Loucy (cell line): ENCODE results near the gene RPS6KA2.

Experiments
- H2AFZ ChIP-seq: fragments of 200-600 bp; sonication (generic); 2 replicates; pipeline ENCODE4 v1.6.0; 2016; ENCODE audit warnings: antibody characterized with exemption, mild to moderate bottlenecking, low read length, moderate library complexity
- H3F3A ChIP-seq: fragments of 200-600 bp; 2 replicates; pipeline ENCODE4 v1.6.0; 2016; ENCODE audit warnings: antibody characterized with exemption, low read depth, mild to moderate bottlenecking
- H3K27me3 ChIP-seq: fragments of 200-600 bp; sonication (generic); 2 replicates; pipeline ENCODE4 v1.6.1; 2014; ENCODE audit warnings: low read length, mild to moderate bottlenecking; ENCODE audit not compliant: insufficient read depth, poor library complexity, severe bottlenecking
- H3K36me3 ChIP-seq: fragments of 200-600 bp; sonication (generic); 2 replicates; pipeline ENCODE4 v1.6.1; 2016; ENCODE audit warnings: low read length; ENCODE audit not compliant: insufficient read depth
- H3K4me1 ChIP-seq: fragments of 200-600 bp; sonication (generic); 2 replicates; pipeline ENCODE4 v1.5.1; 2014; ENCODE audit warnings: low read length, mild to moderate bottlenecking; ENCODE audit not compliant: insufficient read depth, poor library complexity, severe bottlenecking
- H3K4me2 ChIP-seq: fragments of 200-600 bp; sonication (generic); 2 replicates; pipeline ENCODE4 v1.6.0; 2014; ENCODE audit warnings: antibody characterized with exemption, low read length, low read depth, mild to moderate bottlenecking; ENCODE audit not compliant: poor library complexity, severe bottlenecking
- H3K4me3 ChIP-seq: fragments of 200-600 bp; sonication (generic); 2 replicates; pipeline ENCODE4 v1.5.1; 2014; ENCODE audit warnings: low read length, mild to moderate bottlenecking, mixed read lengths; ENCODE audit not compliant: poor library complexity, severe bottlenecking
- H3K79me2 ChIP-seq: fragments of 200-600 bp; sonication (generic); 2 replicates; pipeline ENCODE4 v1.6.1; 2014; ENCODE audit warnings: low read length; ENCODE audit not compliant: insufficient read depth
- H3K9ac ChIP-seq: fragments of 200-600 bp; sonication (generic); 2 replicates; pipeline ENCODE4 v1.6.0; 2014; ENCODE audit warnings: mild to moderate bottlenecking, low read depth, low read length, moderate library complexity; ENCODE audit not compliant: poor library complexity, severe bottlenecking
- H3K9me2 ChIP-seq: fragments of 200-600 bp; sonication (generic); replicated peaks from 2 replicates; pipeline ENCODE4 v1.6.1; 2016; ENCODE audit warnings: low read depth, low read length, mixed read lengths
- H3K9me3 ChIP-seq: fragments of 200-600 bp; sonication (generic); 2 replicates; pipeline ENCODE4 v1.6.1; 2014; ENCODE audit warnings: mild to moderate bottlenecking, antibody characterized with exemption, low read length, low read depth; ENCODE audit not compliant: insufficient read depth
- H4K20me1 ChIP-seq: fragments of 200-600 bp; sonication (generic); 2 replicates; pipeline ENCODE4 v1.6.0; 2014; ENCODE audit warnings: antibody characterized with exemption, low read length, mild to moderate bottlenecking; ENCODE audit not compliant: insufficient read depth, poor library complexity, severe bottlenecking
- EZH2phosphoT487 ChIP-seq: fragments of 200-600 bp; IDR thresholded peaks from 2 replicates; pipeline ENCODE4 v1.6.1; 2018; ENCODE audit warnings: antibody characterized with exemption, mild to moderate bottlenecking, moderate library complexity, borderline replicate concordance
- TF ChIP-seq, protein P1 (sequence below): fragments of 200-600 bp; sonication (generic); conservative IDR thresholded peaks from 2 replicates; pipeline ENCODE4 v1.5.1; 2014; ENCODE audit warnings: mild to moderate bottlenecking, antibody characterized with exemption, low read length

The RPS6KA2 gene

DNA sequence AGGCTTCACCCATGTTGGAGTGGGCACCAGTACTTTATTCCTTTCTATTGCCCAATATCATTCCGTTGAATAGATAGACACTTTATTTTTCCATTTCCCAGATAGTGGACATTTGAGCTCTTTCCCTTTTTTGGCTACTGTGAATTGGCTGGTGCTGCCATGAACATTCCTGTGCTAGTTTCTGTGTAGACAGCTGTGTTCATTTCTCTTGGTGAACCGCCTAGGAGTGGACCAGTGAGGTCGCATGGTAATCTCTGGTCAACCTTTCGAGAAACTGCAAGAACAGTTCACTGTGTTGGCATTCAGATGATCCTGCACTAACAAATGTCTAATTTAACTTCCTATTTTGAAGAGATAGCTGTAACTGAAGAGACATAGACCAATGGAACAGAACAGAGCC lies 99.2 kb downstream of the RPS6KA2 start:
- no peak overlapping the region for H3K4me3 ChIP-seq
- H3K27me3 ChIP-seq, result no peaks in the 10 kb centered on the region
- no peaks in the 10 kb centered on the region for H4K20me1 ChIP-seq
- peaks cover 2% of the 10 kb centered on the region; the same call in 1 of the 2 replicates for H3K9me3 ChIP-seq
- H3K36me3 ChIP-seq, result no peaks in the 10 kb centered on the region
- no peak overlapping the region for H2AFZ ChIP-seq
- no peak overlapping the region for H3K9ac ChIP-seq
- H3F3A ChIP-seq, result no peaks in the 10 kb centered on the region
- no peak overlapping the region for H3K4me2 ChIP-seq
- H3K9me2 ChIP-seq, result no peaks in the 10 kb centered on the region
- no peaks in the 10 kb centered on the region for H3K79me2 ChIP-seq
- TF ChIP-seq EZH2phosphoT487, result no peak
- TF ChIP-seq, protein P1, sequence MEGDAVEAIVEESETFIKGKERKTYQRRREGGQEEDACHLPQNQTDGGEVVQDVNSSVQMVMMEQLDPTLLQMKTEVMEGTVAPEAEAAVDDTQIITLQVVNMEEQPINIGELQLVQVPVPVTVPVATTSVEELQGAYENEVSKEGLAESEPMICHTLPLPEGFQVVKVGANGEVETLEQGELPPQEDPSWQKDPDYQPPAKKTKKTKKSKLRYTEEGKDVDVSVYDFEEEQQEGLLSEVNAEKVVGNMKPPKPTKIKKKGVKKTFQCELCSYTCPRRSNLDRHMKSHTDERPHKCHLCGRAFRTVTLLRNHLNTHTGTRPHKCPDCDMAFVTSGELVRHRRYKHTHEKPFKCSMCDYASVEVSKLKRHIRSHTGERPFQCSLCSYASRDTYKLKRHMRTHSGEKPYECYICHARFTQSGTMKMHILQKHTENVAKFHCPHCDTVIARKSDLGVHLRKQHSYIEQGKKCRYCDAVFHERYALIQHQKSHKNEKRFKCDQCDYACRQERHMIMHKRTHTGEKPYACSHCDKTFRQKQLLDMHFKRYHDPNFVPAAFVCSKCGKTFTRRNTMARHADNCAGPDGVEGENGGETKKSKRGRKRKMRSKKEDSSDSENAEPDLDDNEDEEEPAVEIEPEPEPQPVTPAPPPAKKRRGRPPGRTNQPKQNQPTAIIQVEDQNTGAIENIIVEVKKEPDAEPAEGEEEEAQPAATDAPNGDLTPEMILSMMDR, result no peak
- peaks cover 4% of the 10 kb centered on the region for H3K4me1 ChIP-seq

DNA sequence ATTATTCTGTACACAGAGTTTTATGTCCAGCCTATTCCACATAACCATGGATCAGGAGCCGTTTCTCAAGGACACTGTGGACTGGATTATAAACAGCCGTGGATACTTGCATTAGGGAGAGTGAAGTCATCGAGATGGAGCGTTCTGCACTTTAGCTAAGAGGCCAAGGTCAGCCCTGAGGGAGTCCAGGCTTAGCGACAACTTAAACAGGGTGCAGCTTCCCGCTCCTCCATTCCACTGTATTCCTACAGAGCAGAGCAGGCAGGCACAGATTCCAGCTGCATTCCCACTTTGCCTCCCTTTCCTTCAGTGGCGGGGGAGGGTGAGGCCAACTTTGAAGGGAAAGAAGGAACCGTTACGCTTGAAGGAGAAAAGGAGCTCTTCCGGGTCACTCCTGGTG lies 100.1 kb downstream of the RPS6KA2 start:
- H3K36me3 ChIP-seq, result no peaks in the 10 kb centered on the region

DNA sequence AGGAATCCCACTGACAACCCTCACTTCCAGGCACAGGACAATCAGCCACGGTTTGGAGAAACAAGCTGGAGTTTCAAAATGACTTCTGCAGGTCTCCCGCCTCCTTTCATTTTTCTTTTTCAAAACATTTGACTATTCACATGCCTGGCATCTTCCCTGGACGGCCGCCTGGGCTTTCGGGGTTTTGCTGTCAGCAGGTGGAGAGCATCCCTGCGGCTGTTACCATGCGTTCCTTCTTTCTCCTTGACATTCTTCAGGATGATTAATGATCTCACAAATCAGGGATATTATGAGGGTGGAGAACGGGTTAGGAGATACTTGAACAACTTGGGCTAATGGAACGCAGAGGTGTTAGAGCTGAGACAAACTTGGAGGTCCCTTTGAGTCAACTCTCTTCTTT lies 101.5 kb downstream of the RPS6KA2 start:
- no peak overlapping the region for H2AFZ ChIP-seq
- no peak overlapping the region for H3K4me3 ChIP-seq
- H3K36me3 ChIP-seq, result no peaks in the 10 kb centered on the region
- H3K9me3 ChIP-seq, result peaks cover 2% of the 10 kb centered on the region; the same call in 1 of the 2 replicates
- TF ChIP-seq, protein P1, result no peak
- TF ChIP-seq EZH2phosphoT487, result no peak
- no peaks in the 10 kb centered on the region for H3F3A ChIP-seq
- no peaks in the 10 kb centered on the region for H4K20me1 ChIP-seq
- no peaks in the 10 kb centered on the region for H3K27me3 ChIP-seq
- no peaks in the 10 kb centered on the region for H3K9me2 ChIP-seq
- H3K9ac ChIP-seq, result no peak overlapping the region
- no peak overlapping the region for H3K4me2 ChIP-seq
- no peaks in the 10 kb centered on the region for H3K79me2 ChIP-seq
- H3K4me1 ChIP-seq, result peaks cover 4% of the 10 kb centered on the region

More for the DNA sequence above, 100.1 kb downstream of the RPS6KA2 start:
- Histone ChIP-seq H3K9ac (no peak overlapping the region), H3K4me1 (peaks cover 4% of the 10 kb centered on the region), H3K79me2 (no peaks in the 10 kb centered on the region), H3F3A (no peaks in the 10 kb centered on the region), H3K27me3 (no peaks in the 10 kb centered on the region), H3K9me3 (peaks cover 2% of the 10 kb centered on the region; the same call in 1 of the 2 replicates), H3K4me2 (no peak overlapping the region), H2AFZ (no peak overlapping the region), H3K4me3 (no peak overlapping the region), H3K9me2 (no peaks in the 10 kb centered on the region), H4K20me1 (no peaks in the 10 kb centered on the region)
- TF ChIP-seq, protein P1, result no peak
- TF ChIP-seq EZH2phosphoT487, result no peak
